Activated CD4-positive, CD25-positive, alpha-beta regulatory T cell treated with anti-CD3 and anti-CD28 coated beads, Interleukin-2, amount 50 U/mL, for 16 hours (primary cell): ENCODE results near the gene CELSR3.

Experiments used
- DNase-seq: peaks from one replicate; pipeline ENCODE4 v3.0.0-alpha.2; 2020; ENCODE audit warnings: low read depth, low spot score

CELSR3 gene, protein sequence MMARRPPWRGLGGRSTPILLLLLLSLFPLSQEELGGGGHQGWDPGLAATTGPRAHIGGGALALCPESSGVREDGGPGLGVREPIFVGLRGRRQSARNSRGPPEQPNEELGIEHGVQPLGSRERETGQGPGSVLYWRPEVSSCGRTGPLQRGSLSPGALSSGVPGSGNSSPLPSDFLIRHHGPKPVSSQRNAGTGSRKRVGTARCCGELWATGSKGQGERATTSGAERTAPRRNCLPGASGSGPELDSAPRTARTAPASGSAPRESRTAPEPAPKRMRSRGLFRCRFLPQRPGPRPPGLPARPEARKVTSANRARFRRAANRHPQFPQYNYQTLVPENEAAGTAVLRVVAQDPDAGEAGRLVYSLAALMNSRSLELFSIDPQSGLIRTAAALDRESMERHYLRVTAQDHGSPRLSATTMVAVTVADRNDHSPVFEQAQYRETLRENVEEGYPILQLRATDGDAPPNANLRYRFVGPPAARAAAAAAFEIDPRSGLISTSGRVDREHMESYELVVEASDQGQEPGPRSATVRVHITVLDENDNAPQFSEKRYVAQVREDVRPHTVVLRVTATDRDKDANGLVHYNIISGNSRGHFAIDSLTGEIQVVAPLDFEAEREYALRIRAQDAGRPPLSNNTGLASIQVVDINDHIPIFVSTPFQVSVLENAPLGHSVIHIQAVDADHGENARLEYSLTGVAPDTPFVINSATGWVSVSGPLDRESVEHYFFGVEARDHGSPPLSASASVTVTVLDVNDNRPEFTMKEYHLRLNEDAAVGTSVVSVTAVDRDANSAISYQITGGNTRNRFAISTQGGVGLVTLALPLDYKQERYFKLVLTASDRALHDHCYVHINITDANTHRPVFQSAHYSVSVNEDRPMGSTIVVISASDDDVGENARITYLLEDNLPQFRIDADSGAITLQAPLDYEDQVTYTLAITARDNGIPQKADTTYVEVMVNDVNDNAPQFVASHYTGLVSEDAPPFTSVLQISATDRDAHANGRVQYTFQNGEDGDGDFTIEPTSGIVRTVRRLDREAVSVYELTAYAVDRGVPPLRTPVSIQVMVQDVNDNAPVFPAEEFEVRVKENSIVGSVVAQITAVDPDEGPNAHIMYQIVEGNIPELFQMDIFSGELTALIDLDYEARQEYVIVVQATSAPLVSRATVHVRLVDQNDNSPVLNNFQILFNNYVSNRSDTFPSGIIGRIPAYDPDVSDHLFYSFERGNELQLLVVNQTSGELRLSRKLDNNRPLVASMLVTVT (N-terminal part only)

DNA sequence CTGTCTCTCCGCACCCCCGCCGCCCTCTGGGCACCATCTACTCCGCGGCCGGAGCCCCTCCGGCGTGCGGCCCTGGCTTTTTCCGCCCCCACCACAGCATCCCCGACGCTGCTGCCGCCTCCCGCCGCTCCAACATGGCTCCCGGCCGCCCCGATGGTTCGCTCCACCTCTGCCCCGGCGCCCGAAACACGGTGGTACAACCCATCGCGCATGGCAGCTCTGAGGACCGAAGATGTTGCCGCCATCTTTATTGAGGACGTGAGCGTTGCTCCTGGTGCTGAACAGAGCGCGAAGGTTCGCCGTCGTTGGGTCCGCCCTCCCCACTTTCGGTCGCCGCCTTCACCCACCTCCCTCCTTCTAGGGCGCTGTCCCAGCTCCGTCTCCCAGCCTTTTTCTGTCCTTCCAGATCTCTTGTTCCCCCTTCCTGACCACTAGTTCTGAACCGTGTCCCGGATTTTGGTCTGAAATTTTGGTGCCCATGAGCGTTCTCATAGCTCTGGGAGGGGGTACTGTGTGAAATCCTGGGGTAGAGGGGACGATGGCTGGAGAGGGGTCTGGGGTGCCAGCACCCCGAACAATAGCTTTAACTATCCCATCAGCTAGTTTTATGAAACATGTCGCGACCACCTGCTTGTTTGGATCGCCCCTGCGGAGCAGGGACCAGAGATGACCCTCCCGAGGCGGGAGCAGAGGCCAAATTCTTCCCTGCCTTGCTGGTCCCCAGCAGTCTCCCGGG lies at the start of gene CELSR3:
Gene CELSR3 (minus strand): TSS at position 134 of the 736 bp plus-strand sequence. CDS start 252 bp downstream, outside the sequence.
- DNase-seq: peak; percentile 34

DNA sequence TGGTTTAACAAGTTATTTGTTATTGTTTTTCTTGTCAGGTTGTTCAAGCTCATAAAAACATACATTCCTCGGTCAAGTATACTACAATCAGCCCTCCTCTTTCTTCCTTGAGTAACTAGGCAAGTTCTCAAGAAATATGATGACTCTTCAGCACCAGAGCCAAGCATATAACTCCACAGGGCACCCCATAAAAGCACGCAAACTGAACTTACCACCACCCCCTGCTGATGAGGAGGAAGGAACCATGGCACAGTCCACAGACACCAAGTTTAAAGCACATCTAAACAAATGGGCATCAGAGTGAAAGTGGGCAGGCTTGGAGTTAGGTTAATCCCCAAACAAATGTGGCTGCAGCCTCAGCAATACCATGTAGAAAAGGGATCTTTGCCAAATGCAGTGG lies 49.0 kb upstream of the CELSR3 start:
- no peak for DNase-seq

DNA sequence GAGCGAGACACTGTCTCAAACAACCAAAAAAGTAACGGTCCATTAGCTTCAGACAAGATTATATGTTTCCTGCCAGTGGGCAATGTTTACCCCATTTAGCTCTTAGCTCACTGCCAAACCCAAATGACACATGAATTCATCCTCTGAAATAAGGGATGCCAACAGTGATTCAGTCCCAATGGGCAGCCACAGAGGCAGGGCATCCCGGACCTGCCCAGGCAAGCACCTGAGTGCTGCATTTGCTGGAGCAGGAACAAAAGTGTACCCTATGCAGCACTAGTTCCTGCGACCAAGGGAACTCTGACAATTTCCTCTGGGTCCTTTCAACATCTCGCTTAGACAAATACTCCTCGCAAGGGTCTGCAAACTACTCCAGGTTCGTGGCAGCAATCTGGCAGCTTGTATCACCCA lies 46.4 kb upstream of the CELSR3 start:
- DNase-seq: no peak

DNA sequence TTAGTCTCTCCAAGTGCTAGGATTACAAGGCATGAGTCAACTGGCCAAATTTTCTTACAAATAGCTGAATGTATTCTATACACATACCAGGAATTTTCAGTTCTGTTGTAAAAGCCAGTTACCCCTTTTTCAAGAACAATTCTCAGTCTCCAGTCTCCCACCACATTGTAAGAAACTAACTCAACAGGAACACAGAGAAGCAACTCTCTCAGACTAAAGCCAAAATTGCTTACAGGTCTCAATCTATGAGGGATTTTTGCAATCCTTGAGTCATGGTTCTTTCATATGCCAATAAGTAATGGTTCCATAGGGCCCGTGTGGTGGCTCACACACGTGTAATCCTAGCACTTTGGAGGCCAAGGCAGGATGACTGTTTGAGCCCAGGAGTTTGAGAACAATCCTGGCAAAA lies 45.8 kb upstream of the CELSR3 start:
- DNase-seq: no peak

DNA sequence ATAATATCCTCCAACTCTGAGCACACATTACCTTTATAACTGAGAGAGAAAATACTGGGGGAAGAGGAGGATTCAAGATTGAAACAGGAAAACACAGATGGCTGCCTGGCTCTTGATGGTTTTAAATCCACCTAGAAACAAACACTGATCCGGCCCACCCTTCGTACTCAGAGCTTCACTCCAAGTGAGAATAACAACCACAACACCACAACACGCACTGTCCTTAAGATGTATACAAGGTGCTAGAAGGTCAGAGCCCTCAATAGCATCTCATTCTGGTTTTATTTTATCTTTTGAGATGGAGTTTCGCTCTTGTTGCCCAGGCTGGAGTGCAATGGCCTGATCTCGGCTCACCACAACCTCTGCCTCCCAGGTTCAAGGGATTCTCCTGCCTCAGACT lies 44.5 kb upstream of the CELSR3 start:
- no peak for DNase-seq

DNA sequence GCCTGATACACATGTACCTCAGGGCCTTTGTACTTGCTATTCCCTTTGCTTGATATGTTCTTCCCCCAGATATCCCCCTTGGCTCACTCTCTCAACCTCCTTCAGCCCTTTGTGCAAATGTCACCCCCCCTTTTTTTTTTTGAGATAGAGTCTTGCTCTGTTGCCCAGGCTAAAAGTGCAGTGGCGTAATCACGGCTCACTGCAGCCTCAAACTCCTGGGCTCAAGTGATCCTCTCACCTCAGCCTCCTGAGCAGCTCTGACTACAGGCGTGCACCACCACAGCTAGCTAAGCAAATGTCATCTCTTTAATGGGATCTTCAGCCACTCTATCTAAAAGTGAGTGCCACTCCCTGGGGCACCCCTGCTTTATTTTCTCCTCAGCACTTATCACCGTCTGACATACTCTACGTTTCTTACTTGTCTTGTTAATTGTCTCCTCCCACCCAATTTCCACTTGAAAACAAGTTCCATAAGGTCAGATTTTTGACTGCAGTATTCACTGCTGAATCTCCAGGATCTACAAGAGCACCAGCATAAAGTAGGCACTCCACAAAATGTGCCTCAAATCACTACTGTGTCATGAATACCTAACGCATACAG lies 39.7 kb upstream of the CELSR3 start:
- DNase-seq: no peak

DNA sequence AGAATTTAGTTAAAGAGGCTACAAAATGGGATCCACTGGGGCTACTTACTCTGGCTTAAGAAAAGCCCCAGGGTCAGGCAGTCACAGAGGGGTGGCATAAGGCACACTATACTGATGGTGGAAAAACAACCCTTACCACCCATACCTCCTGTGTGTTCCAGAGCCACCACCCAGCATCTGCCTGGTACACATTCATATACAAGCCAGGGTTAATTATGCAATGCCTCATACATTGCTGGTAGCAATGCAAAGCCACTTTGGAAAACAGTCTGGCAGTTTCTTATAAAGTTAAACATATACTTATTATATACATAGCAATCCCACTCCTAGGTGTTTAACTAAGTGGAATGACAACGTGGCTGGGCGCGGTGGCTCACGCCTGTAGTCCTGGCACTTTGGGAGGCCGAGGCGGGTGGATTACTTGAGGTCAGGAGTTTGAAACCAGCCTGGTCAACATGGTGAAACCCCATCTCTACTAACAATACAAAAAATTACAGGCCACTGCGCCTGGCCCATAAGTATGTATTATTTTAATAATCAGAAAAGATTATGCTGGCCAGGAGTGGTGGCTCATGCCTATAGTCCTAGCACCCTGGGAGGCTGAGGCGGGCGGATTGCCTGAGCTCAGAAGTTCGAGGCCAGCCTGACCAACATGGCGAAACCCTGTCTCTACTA lies 38.2 kb upstream of the CELSR3 start:
- DNase-seq: no peak

DNA sequence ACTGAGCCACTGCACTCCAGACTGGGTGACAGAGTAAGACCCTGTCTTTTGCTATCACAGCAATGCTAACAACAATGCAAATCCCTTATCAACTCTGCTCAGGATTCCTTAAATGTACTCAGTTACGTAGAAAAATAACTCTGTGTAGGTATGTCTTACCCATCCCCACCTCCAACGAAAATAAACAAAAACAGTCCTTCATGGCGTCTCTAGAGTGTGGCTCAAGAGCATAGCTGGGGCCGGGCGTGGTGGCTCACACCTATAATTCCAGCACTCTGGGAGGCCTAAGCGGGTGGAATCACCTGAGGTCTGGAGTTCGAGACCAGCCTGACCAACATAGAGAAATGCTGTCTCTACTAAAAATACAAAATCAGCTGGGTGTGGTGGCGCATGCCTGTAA lies 36.2 kb upstream of the CELSR3 start:
- no peak for DNase-seq

DNA sequence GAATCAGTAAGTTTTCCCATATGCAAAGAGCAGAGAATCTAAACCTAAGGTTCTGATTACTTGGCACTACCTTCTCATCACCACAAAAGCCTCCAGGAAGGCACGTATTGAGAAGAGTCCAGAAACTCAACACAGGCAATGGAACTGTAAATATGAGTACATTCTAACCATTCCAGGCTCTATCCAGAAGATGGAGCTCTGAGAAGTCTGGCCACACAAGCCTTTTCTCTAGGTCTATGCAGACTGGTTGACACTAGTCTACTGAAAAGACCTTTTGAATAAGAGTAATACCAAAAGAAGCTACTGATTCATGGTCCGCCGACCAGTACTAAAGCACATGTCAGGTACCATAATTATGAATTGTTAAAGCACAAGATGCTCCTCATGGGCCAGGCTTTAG lies 35.3 kb upstream of the CELSR3 start:
- DNase-seq: no peak

DNA sequence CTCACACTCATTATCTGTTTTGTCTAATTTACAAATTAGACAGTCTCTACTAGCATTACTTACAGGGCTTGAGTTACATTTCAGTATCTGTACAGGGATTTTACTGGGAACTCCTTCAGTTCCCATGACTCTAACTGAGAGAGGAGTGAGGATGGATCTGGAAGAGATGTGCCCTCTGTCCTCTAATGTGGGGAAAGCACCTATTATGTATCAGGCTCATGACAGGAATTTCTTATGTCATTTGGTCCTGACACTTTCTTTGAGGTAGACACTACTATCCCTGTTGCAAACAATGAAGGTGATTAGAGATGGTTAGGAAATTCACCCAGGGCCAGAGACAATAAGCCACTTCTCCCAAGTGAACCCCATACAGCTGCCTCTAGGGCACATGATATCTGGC lies 33.9 kb upstream of the CELSR3 start:
- DNase-seq: no peak

DNA sequence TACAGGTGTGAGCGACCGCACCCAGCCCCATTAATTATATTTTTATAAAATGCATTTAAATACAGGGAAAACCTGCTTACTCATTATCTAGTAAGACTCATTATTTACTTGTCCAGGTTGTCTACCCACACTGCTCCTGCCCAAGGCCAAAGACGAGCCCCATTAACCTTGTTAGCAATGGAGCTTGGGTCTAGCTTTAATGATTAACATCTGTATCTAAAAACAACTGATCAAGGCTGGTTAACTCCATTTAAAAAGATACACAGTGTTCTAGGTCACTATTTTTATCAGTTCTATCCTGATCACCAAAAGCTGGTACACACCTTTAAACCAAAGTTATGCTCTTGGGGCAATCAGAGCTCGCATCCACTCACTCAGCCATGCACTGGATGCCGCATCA lies 33.5 kb upstream of the CELSR3 start:
- DNase-seq: no peak

DNA sequence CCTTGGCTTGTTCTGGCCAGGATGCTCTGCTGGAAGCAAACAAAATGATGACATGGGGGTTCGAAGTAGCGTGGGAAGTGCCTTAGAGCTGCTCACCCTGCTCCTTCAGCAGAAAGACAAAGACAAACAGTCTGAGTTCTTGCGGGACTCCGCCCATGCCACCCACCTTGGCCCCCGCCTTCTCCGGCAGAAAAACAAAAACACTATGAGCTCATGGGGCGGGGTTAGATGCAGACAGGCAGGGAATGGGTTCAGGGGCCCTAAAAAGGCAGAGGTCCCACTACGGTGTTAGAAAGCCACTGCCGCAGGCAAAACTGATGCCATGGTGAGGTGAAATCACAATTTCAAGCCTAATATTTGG lies 32.7 kb upstream of the CELSR3 start:
- no peak for DNase-seq

DNA sequence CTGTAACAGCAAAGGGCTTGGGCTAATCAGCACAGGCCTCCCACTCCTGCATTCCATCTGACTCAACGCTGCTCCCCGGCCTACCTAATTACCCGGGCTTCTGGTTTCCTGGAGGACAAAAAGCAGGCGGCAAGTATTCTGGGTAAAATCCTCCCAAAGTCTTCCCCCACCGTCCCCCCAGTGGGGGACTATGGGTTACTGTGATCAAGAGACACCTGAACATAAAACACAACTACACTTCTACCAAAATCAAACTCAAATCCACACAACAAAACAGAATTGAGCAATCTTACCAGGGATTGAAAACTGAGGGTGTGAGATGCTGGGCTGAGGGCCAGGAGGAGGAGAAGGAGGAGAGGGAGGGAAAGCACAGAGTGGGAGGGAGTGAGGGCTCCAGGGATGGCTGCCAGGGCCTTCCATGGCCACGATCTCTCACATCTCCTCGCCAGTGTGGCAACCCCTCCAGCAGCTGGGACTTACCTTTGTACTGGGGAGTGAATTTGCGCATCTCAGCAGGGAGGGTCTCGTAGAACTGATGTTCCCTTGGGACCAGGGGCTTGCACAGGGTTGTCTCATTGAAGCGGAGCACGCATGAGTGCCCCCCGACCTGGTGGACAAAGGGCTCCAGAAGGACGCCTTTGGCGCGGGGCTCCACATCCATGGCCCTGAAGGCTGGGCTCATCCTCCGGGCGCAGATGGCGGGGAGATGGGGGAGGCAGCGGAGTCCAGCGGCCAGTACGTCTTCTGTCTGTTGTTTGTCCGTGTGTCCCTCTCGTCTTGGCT lies 32.1 kb upstream of the CELSR3 start:
- DNase-seq: no peak

DNA sequence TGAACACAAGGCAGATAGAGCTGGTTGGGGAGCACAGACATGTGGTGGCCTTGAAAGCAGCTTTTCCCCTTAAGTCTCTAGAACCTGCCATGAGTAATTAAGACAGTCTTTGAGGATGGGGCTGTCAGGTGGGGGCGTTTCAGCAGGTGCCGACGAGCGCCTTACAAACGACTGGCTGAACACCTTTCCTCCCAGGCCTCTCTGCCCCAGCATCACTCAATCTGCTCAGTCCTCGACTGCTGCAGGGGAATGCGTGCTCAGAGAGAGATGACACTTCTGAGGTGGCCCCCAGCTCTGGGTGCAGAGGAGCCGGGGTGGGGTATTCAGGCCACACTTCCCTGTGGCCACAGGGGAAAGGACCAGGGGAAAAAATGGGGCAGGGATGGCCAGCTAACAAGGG lies 31.1 kb upstream of the CELSR3 start:
- no peak for DNase-seq

DNA sequence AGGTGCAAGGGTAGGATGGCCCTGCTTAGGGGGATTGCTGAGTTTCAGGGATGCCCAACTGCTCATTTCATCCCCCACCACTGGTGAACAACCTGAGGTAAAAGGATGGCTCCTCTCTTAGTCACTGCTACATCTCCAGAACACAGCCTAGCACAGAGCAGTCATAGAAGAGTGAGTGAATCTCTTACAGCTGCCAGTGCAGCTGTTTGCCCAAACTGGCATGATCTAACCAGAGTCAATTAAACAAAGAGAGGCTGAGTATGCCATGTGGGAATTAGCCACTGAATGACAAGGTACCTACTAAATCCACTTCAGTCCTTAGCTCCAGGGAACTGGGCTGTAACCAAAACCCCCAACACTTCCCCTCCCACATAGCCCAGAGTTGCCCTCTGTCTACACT lies 29.9 kb upstream of the CELSR3 start:
- no peak for DNase-seq

DNA sequence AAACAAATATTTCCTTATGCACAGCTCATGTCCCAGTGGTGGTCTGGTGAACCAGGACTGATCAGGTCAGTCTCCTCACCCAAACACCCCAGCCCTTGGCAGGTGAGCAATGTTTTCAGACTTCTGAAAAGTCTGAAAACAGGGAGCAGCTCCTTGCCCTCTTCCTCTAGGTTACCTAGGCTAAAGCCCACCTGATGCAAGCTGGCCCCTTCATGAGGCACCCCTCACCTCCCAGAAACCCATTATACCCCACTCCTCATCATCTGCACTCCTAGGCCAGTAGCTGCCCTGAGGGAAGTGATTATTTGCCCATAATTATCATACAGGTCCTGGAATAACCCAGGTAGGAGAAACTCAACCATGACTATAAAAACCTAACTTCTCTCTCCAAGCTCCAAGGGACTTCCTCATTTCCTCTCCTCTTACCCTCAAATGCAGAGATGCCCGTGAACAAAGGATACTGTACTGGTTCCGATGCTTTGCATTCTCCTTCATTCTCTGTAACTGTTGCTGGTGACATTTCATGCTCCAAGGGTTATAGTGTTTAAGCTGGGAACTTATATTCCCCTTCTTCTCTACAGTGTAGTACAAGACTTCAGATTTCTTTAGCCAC lies 28.3 kb upstream of the CELSR3 start:
- DNase-seq: no peak

DNA sequence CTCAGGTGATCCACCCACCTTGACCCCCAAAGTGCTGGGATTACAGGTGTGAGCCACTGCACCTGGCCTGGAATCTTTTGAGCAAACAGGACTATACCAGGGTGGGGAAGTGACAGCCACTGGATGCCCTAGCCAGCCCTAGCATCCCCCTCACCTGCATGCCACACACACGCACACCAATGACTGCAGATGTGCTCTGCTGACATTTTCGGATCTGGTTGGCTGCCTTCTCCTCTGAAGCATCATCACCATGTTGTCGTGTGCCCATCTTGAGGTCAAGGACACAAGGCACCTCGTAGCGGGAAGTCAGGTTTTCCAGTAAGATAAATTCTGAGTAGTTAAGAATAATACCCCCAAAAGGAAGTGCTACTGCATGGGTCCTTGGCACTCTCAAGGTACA lies 26.7 kb upstream of the CELSR3 start:
- DNase-seq: no peak

DNA sequence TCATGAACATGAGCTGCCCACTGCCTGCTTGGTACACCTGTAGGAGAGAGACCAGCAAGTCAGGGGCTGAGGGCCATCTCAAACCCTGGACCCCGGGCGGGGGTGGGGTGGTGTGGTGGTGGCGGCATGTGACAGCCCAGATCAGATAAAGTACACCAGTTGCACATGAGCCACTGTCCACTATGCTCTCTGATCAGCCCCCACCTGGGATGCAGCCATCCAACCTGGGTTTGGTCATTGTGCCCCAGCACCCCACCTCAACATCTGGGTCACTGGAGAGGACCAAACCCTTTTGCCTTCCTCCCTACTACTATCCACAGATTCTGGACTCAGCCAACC lies 26.0 kb upstream of the CELSR3 start:
- no peak for DNase-seq

DNA sequence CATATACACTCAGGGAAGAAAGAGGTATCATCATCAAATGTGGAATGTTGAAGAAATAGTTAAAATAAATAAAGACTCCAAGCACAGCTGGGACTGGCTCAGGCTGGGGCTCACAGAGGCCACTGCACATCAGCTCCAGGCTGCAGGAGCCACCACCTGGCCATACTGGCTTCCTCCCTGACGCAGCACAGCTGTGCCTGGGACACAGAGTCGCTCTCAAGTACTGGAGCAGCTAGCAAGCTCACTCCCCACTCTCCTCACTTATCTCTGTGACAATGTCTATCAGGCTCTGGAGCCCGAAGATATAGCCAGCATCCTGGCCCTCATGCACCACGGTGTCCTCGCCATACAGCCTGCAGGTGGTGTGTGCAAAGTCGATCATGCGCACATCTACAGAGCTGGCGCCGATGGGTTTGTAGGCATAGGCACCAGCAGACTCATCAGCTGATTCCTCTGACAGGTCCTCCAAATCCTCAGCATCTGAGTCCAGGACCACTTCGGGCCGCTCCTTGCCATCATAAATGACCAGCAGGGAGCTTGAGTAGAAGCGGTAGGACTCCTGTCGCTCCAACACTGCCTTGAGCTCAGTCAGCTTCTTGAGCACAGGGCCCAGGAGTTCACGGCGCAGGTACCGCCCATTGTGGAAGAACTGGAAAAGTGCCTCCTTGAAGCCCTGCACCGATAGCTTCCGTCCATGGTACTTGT lies 25.5 kb upstream of the CELSR3 start:
- DNase-seq: no peak
